ENCODE measurements around the gene UGT1A10. TPM values are rescaled to one million over a fixed set of nuclear protein-coding genes. Genes with fewer than 3 reads are reported as not detected.

UGT1A10 gene
- total and polyA plus RNA-seq, 9 donors = not detected

GRCh38 chr2:233768076-233768475 lies 131.8 kb downstream of the UGT1A10 start:
- Histone ChIP-seq H3K27me3 (ENCODE audit: control insufficient read depth, insufficient read depth, low read length) (peaks cover 8% of the 10 kb centered on the region), H3K36me3 (ENCODE audit: control insufficient read depth, insufficient read depth, low read length) (no peaks in the 10 kb centered on the region), H3K4me1 (ENCODE audit: control insufficient read depth, insufficient read depth, low read length) (no peaks in the 10 kb centered on the region), H3K9me3 (replicated peaks; ENCODE audit: control insufficient read depth, low read depth, low read length) (no peaks in the 10 kb centered on the region), H3K4me3 (ENCODE audit: low read length) (no peak overlapping the region), H3K27ac (ENCODE audit: low read length) (no peak overlapping the region)
- no peak for DNase-seq
- 66% methylated on average over 4 of the region's 4 CpGs for WGBS (ENCODE audit: insufficient coverage)

- no peak for DNase-seq
- Histone ChIP-seq H3K36me3 (ENCODE audit: control insufficient read depth, insufficient read depth, low read length) (no peaks in the 10 kb centered on the region), H3K9me3 (replicated peaks; ENCODE audit: control insufficient read depth, low read depth, low read length) (no peaks in the 10 kb centered on the region), H3K27ac (ENCODE audit: low read length) (no peak overlapping the region), H3K27me3 (ENCODE audit: control insufficient read depth, insufficient read depth, low read length) (peaks cover 6% of the 10 kb centered on the region), H3K4me3 (ENCODE audit: low read length) (no peak overlapping the region), H3K4me1 (ENCODE audit: control insufficient read depth, insufficient read depth, low read length) (no peaks in the 10 kb centered on the region)
- 88% methylated on average over 9 of the region's 9 CpGs for WGBS (ENCODE audit: insufficient coverage)
Observed at GRCh38 chr2:233769260-233769659, 133.0 kb downstream of the UGT1A10 start.

GRCh38 chr2:233772153-233772552 lies 135.9 kb downstream of the UGT1A10 start:
- Histone ChIP-seq H3K9me3 (replicated peaks; ENCODE audit: control insufficient read depth, low read depth, low read length) (no peaks in the 10 kb centered on the region), H3K27me3 (ENCODE audit: control insufficient read depth, insufficient read depth, low read length) (no peaks in the 10 kb centered on the region), H3K4me3 (ENCODE audit: low read length) (no peak overlapping the region), H3K36me3 (ENCODE audit: control insufficient read depth, insufficient read depth, low read length) (no peaks in the 10 kb centered on the region), H3K27ac (ENCODE audit: low read length) (no peak overlapping the region), H3K4me1 (ENCODE audit: control insufficient read depth, insufficient read depth, low read length) (no peaks in the 10 kb centered on the region)
- no peak for DNase-seq
- WGBS (ENCODE audit: insufficient coverage) = 90% methylated on average over 11 of the region's 16 CpGs

GRCh38 chr2:233772583-233772982 lies 136.3 kb downstream of the UGT1A10 start:
- Histone ChIP-seq H3K9me3 (replicated peaks; ENCODE audit: control insufficient read depth, low read depth, low read length) (no peaks in the 10 kb centered on the region), H3K27me3 (ENCODE audit: control insufficient read depth, insufficient read depth, low read length) (no peaks in the 10 kb centered on the region), H3K4me3 (ENCODE audit: low read length) (no peak overlapping the region), H3K27ac (ENCODE audit: low read length) (no peak overlapping the region), H3K36me3 (ENCODE audit: control insufficient read depth, insufficient read depth, low read length) (no peaks in the 10 kb centered on the region), H3K4me1 (ENCODE audit: control insufficient read depth, insufficient read depth, low read length) (no peaks in the 10 kb centered on the region)
- 75% methylated on average over 2 of the region's 5 CpGs for WGBS (ENCODE audit: insufficient coverage)
- DNase-seq = no peak

GRCh38 chr2:233773854-233774253 lies 137.6 kb downstream of the UGT1A10 start:
- H3K4me1 ChIP-seq (ENCODE audit: control insufficient read depth, insufficient read depth, low read length) = no peaks in the 10 kb centered on the region
- no peaks in the 10 kb centered on the region for H3K27me3 ChIP-seq (ENCODE audit: control insufficient read depth, insufficient read depth, low read length)
- 83% methylated on average over 1 of the region's 5 CpGs for WGBS (ENCODE audit: insufficient coverage)
- no peak for DNase-seq
- no peaks in the 10 kb centered on the region for H3K36me3 ChIP-seq (ENCODE audit: control insufficient read depth, insufficient read depth, low read length)
- H3K9me3 ChIP-seq (replicated peaks; ENCODE audit: control insufficient read depth, low read depth, low read length) = no peaks in the 10 kb centered on the region
- H3K4me3 ChIP-seq (ENCODE audit: low read length) = no peak overlapping the region
- no peak overlapping the region for H3K27ac ChIP-seq (ENCODE audit: low read length)

GRCh38 chr2:233775414-233775813 lies 139.2 kb downstream of the UGT1A10 start:
- 95% methylated on average over 5 of the region's 6 CpGs for WGBS (ENCODE audit: insufficient coverage)
- no peak for DNase-seq
- no peak overlapping the region for H3K27ac ChIP-seq (ENCODE audit: low read length)
- no peaks in the 10 kb centered on the region for H3K36me3 ChIP-seq (ENCODE audit: control insufficient read depth, insufficient read depth, low read length)
- no peaks in the 10 kb centered on the region for H3K27me3 ChIP-seq (ENCODE audit: control insufficient read depth, insufficient read depth, low read length)
- H3K4me1 ChIP-seq (ENCODE audit: control insufficient read depth, insufficient read depth, low read length) = no peaks in the 10 kb centered on the region
- no peak overlapping the region for H3K4me3 ChIP-seq (ENCODE audit: low read length)
- H3K9me3 ChIP-seq (replicated peaks; ENCODE audit: control insufficient read depth, low read depth, low read length) = no peaks in the 10 kb centered on the region

- no peak within 1 kb of the TSS for H3K4me3 ChIP-seq (ENCODE audit: low read length)
- no peak within 1 kb of the TSS for H3K27ac ChIP-seq (ENCODE audit: low read length)
- DNase-seq = no peak
- H3K9me3 ChIP-seq (replicated peaks; ENCODE audit: control insufficient read depth, low read depth, low read length) = no peaks in the 10 kb centered on the region
- no peaks in the 10 kb centered on the region for H3K36me3 ChIP-seq (ENCODE audit: control insufficient read depth, insufficient read depth, low read length)
- 80% methylated on average over 1 of the region's 2 CpGs for WGBS (ENCODE audit: insufficient coverage)
- no peaks in the 10 kb centered on the region for H3K4me1 ChIP-seq (ENCODE audit: control insufficient read depth, insufficient read depth, low read length)
- H3K27me3 ChIP-seq (ENCODE audit: control insufficient read depth, insufficient read depth, low read length) = no peaks in the 10 kb centered on the region
Observed at GRCh38 chr2:233778030-233778429, 141.8 kb downstream of the UGT1A10 start, which contains the start of gene MROH2A. MROH2A (plus strand) TSS chr2:233778330; CDS start chr2:233779359, 1,029 bp downstream.

- no peak for DNase-seq
- no peaks in the 10 kb centered on the region for H3K9me3 ChIP-seq (replicated peaks; ENCODE audit: control insufficient read depth, low read depth, low read length)
- WGBS (ENCODE audit: insufficient coverage) = 89% methylated on average over 3 of the region's 4 CpGs
Observed at GRCh38 chr2:233779722-233780121, 143.5 kb downstream of the UGT1A10 start.

GRCh38 chr2:233780771-233781170 lies 144.5 kb downstream of the UGT1A10 start:
- H3K27me3 ChIP-seq (ENCODE audit: control insufficient read depth, insufficient read depth, low read length) = no peaks in the 10 kb centered on the region
- no peaks in the 10 kb centered on the region for H3K36me3 ChIP-seq (ENCODE audit: control insufficient read depth, insufficient read depth, low read length)
- no peak overlapping the region for H3K27ac ChIP-seq (ENCODE audit: low read length)
- no peak overlapping the region for H3K4me3 ChIP-seq (ENCODE audit: low read length)
- WGBS (ENCODE audit: insufficient coverage) = no CpG with 5 or more reads among the region's 4 CpGs
- DNase-seq = no peak
- no peaks in the 10 kb centered on the region for H3K4me1 ChIP-seq (ENCODE audit: control insufficient read depth, insufficient read depth, low read length)
- H3K9me3 ChIP-seq (replicated peaks; ENCODE audit: control insufficient read depth, low read depth, low read length) = no peaks in the 10 kb centered on the region

More at GRCh38 chr2:233779722-233780121, 143.5 kb downstream of the UGT1A10 start:
- H3K27ac ChIP-seq (ENCODE audit: low read length) = no peak overlapping the region
- H3K36me3 ChIP-seq (ENCODE audit: control insufficient read depth, insufficient read depth, low read length) = no peaks in the 10 kb centered on the region
- no peaks in the 10 kb centered on the region for H3K27me3 ChIP-seq (ENCODE audit: control insufficient read depth, insufficient read depth, low read length)
- no peak overlapping the region for H3K4me3 ChIP-seq (ENCODE audit: low read length)
- H3K4me1 ChIP-seq (ENCODE audit: control insufficient read depth, insufficient read depth, low read length) = no peaks in the 10 kb centered on the region

GRCh38 chr2:233789554-233789953 lies 153.3 kb downstream of the UGT1A10 start:
- no peaks in the 10 kb centered on the region for H3K4me1 ChIP-seq (ENCODE audit: control insufficient read depth, insufficient read depth, low read length)
- H3K27me3 ChIP-seq (ENCODE audit: control insufficient read depth, insufficient read depth, low read length) = no peaks in the 10 kb centered on the region
- H3K27ac ChIP-seq (ENCODE audit: low read length) = no peak overlapping the region
- no peak for DNase-seq
- no peaks in the 10 kb centered on the region for H3K9me3 ChIP-seq (replicated peaks; ENCODE audit: control insufficient read depth, low read depth, low read length)
- no peak overlapping the region for H3K4me3 ChIP-seq (ENCODE audit: low read length)
- no peaks in the 10 kb centered on the region for H3K36me3 ChIP-seq (ENCODE audit: control insufficient read depth, insufficient read depth, low read length)
- WGBS (ENCODE audit: insufficient coverage) = 88% methylated on average over 4 of the region's 7 CpGs

Data from muscle of leg (tissue), 11 donors.